GM18511 (cell line): Measurements from ENCODE around the gene STAG1.
"Not testable (repeated sequence)": the region's sequence is repeated elsewhere in the genome, so short reads cannot be mapped to it uniquely, and the experiment has no call there.

Source experiments
- ATAC-seq: cut with Tn5 transposase; IDR thresholded peaks from one replicate; pipeline ENCODE4 v1.9.1; 2021; ENCODE audit warnings: mild to moderate bottlenecking, moderate library complexity; ENCODE audit not compliant: unreplicated experiment

Gene STAG1

DNA sequence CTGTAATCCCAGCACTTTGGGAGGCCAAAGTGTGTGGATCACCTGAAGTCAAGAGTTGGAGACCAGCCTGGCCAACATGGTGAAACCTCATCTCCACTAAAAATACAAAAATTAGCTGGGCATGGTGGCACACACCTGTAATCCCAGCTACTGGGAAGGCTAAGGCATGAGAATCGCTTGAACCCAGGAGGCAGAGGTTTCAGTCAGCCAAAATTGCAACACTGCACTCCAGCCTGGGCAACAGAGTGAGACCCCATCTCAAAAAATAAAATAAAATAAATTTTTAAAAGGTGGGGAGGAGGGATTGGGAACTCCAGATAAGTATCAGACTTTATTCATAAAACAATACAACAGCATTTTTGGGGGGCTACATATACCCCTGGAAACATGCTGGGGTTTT is 42.4 kb downstream of the STAG1 start:
- not testable (repeated sequence) for ATAC-seq

- ATAC-seq, result no peak
These were observed 43.7 kb downstream of the STAG1 start for GRCh38 chr3:136708333-136708985.

DNA sequence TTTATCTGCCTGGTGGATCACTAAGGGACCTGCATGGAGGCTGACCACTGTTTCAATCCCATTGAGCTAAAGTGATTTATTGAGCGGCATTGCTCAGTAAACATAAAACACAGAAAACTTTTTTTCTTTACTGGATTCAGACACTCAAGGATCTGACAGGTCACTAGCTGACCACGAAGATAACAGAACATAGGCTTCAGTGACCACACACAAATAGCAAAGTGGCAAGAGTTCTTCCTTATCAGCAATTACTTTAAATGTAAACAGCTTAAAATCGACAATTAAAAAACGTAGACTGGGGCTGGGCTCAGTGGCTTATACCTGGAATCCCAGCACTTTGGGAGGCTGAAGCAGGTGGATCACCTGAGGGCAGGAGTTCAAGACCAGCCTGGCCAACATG is 48.7 kb downstream of the STAG1 start:
- ATAC-seq, result no peak

GRCh38 chr3:136699271-136699828 is 52.8 kb downstream of the STAG1 start:
- no peak for ATAC-seq

DNA sequence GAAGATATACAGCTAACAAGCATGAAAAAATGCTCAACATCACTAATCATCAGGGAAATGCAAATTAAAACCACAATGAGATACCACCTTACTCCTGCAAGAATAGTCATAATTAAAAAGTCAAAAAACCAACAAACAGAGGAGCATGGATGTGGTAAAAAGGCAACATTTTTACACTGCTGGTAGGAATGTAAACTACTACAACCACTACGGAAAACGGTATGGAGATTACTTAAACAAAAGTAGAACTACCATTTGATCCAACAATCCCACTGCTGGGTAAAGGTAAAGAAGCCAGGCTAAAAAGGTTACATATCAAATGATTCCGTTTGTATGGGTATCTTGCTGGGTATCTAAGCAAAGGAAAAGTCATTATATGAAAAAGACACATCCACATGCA is 53.8 kb downstream of the STAG1 start:
- no peak for ATAC-seq

DNA sequence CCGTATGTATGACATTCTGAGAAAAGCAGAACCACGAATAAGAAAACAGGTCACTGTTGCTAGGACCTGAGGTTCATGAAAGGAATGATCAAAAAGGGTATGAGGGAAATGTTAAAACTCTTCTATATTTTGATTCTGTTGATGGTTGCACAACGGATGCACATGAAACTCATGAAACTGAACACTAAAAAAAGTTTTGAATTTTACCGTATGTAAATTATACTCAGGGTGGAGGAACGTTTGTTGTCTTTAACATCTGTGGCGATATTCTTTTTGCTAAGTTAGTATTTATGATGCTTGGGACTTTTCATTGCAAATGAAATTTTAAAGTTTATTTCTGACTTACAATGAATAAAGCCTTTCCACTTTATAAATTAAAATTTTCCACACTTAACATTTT is 55.4 kb downstream of the STAG1 start:
- no peak for ATAC-seq

- no peak for ATAC-seq
These were observed 57.9 kb downstream of the STAG1 start for GRCh38 chr3:136694321-136694720.

DNA sequence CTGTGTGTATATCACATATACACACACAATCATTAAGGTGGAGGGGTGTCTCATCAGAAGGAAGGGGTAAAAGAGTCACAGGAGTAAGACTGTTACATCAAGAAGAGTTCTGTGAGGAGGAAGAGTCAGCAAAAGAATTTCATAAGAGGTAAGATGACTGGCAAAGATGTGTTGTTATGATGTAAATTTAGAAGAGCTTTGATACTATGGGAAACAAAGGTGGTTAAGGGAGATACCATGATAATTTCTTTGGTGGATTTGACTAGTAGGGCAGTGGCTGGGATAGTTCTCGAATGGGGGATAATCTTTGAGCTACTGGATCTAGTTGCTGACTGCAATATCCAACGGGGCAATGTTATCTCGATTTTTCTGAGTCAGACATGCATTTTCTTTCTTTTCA is 61.6 kb downstream of the STAG1 start:
- no peak for ATAC-seq

DNA sequence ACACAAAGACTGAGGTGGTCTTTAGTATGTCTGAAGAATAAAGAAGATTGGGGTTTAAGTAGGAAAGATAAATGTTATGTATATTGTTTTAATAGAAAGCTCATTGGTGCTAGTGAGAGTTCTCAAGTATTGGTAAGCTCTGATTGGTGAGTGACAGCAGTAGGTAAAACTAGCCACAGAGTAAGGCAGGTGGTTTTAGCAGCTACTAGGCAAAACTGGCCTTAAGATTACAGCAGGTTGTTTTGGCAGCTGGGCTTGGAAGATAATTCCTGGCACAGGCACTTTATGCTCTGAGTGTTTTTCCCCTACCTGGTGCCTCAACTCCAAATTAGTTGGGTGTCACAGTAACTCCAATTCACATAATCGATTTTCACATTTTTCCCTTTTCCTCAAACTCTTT is 66.3 kb downstream of the STAG1 start:
- no peak for ATAC-seq

- ATAC-seq, result no peak
These were observed 69.4 kb downstream of the STAG1 start for GRCh38 chr3:136682740-136683312.

GRCh38 chr3:136678981-136679380 is 73.2 kb downstream of the STAG1 start:
- ATAC-seq, result no peak

- ATAC-seq, result no peak
These were observed 76.2 kb downstream of the STAG1 start for GRCh38 chr3:136676009-136676408.

- ATAC-seq, result no peak
These were observed 76.9 kb downstream of the STAG1 start for GRCh38 chr3:136675150-136675858.

GRCh38 chr3:136672457-136672856 is 79.7 kb downstream of the STAG1 start:
- ATAC-seq, result no peak

DNA sequence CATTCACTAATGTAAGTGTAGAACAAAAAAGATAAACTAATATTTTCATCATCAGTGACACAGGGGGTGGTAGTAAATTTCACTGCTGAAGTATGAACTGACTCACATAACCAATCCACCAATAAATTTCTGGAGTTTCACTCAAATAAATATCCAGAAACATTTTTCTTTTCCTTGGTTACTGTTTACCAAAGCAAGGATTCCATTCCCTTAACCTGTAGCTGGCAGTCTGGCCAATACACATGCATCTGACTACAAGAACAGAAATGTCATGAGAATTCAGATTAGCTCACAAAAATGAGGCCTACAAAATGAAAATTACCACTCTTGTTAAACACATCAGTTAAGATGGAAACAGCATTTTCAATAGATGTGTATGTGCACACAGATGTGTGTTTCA is 80.3 kb downstream of the STAG1 start:
- ATAC-seq, result no peak

DNA sequence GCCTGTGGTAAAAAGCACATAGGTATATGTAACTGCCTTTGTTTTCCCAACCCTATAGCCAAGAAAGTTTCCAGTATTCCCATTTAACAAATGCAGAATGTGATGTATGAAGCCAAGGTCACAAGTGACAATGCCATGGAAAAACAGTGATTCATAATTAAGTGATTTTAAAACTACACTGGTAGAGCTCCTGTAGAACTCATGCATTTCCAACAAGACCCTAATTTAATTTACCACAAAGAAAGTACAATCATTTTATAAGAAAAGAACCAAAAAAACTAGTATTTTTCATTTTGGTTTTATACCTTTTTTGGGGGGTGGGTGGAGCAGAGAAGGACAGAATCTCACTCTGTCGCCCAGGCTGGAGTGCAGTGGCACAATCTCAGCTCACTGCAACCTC is 82.0 kb downstream of the STAG1 start:
- ATAC-seq, result no peak

DNA sequence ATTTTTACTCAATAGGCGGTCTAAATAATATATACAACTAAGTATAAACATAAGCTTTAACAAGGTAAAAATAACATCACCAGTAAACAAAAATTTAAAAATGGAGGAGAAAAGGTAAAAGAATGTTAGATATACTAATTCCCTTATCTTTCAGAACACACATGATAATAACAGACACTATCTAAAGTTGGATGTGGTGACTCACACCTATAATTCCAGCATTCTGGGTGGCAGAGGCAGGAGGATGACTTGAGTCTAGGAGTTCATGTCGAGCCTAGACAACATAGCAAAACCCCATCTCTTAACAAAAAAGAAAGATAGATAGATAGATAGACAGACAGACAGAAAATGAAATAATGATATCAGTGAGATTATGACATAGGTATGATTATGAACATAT is 85.1 kb downstream of the STAG1 start:
- no peak for ATAC-seq

DNA sequence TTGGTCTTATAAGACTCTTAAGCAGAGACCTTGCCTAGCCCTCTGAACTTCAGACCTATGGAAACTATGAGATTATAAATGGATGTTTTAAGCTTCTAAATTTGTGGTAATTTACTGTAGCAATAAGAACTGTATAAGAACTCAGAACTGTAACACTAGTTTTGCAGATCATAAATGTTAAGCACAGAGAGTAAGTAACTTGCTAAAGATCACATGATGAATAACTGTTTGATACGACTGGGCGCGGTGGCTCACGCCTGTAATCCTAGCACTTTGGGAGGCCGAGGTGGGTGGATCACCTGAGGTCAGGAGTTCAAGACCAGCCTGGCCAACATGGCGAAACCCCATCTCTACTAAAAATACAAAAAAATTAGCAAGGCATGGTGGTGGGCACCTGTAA is 85.9 kb downstream of the STAG1 start:
- not testable (repeated sequence) for ATAC-seq

GRCh38 chr3:136664771-136665170 is 87.4 kb downstream of the STAG1 start:
- no peak for ATAC-seq

GRCh38 chr3:136661282-136661681 is 90.9 kb downstream of the STAG1 start:
- ATAC-seq, result no peak

- no peak for ATAC-seq
These were observed 93.1 kb downstream of the STAG1 start for GRCh38 chr3:136658946-136659682.
